Activated CD4-positive, alpha-beta memory T cell treated with anti-CD3 and anti-CD28 coated beads for 36 hours (primary cell): Measurements from ENCODE around the gene PACS1. TPM values are rescaled to one million over a fixed set of nuclear protein-coding genes. Genes with fewer than 3 reads are reported as not detected.

Source experiments
- CTCF ChIA-PET: fragments of 350-600 bp; sonication (Branson Sonifier 250); formaldehyde crosslinking; loops from one replicate; lab custom pipeline; 2021; ENCODE audit warnings: antibody characterized with exemption, inconsistent platforms; lab: Charles Lee
- POLR2A ChIA-PET: fragments of 350-600 bp; sonication (Branson Sonifier 250); formaldehyde crosslinking; loops from one replicate; lab custom pipeline; 2021; ENCODE audit warnings: antibody characterized with exemption; lab: Charles Lee
- DNase-seq: peaks from one replicate; pipeline ENCODE4 v3.0.0-alpha.2; 2020
- H3K27ac Mint-ChIP-seq: one replicate; pipeline ENCODE4 v1.8.0; 2021; ENCODE audit warnings: mixed read lengths
- H3K27me3 Mint-ChIP-seq: one replicate; pipeline ENCODE4 v1.8.0; 2021; ENCODE audit warnings: mixed read lengths
- H3K36me3 Mint-ChIP-seq: one replicate; pipeline ENCODE4 v1.8.0; 2021; ENCODE audit warnings: mixed read lengths
- H3K4me1 Mint-ChIP-seq: one replicate; pipeline ENCODE4 v1.8.0; 2021; ENCODE audit warnings: low read depth, mixed read lengths
- H3K4me3 Mint-ChIP-seq: one replicate; pipeline ENCODE4 v1.8.0; 2021; ENCODE audit warnings: mild to moderate bottlenecking, mixed read lengths
- H3K9me3 Mint-ChIP-seq: one replicate; pipeline ENCODE4 v1.8.0; 2021; ENCODE audit warnings: mixed read lengths
- intact Hi-C: fragments of 100-400 bp; cut with micrococcal nuclease; formaldehyde crosslinking; loops from one replicate; pipeline ENCODE4 v1.15.1; 2023
- total RNA-seq, 2 experiments: library from RNA; stranded (reverse); gene quantifications; one replicate each; pipeline ENCODE4 v1.2.3, GENCODE V29; 2021

Gene PACS1
- total RNA-seq, 2 experiments from 2014 or later = 82.0 to 84.1 TPM

GRCh38 chr11:66221726-66222236 lies 151.7 kb downstream of the PACS1 start:
- ChIA-PET POLR2A (interaction anchor here (0.6 to 2.0 kb wide), 4 partner anchors 38 to 105 kb away, joined by 4 to 9 read pairs (median 5); partner anchors contain the start of gene RAB1B), CTCF (interaction anchor here (0.7 to 3.6 kb wide), 30 partner anchors 8 to 331 kb away, joined by 3 to 19 read pairs (median 5); partner anchors contain the start of genes CCDC85B and YIF1A)
- H3K27ac Mint-ChIP-seq = peak overlapping the region; percentile 100
- peak; percentile 57 for DNase-seq
- intact Hi-C loops = loop anchor here (1.0 kb wide), 2 partner anchors 46 to 61 kb away; no protein-coding TSS in a partner anchor
- peaks cover 28% of the 10 kb centered on the region for H3K36me3 Mint-ChIP-seq
- no peaks in the 10 kb centered on the region for H3K9me3 Mint-ChIP-seq
- peaks cover 21% of the 10 kb centered on the region for H3K4me1 Mint-ChIP-seq
- peak overlapping the region; percentile 25 for H3K4me3 Mint-ChIP-seq
- no peaks in the 10 kb centered on the region for H3K27me3 Mint-ChIP-seq

DNA sequence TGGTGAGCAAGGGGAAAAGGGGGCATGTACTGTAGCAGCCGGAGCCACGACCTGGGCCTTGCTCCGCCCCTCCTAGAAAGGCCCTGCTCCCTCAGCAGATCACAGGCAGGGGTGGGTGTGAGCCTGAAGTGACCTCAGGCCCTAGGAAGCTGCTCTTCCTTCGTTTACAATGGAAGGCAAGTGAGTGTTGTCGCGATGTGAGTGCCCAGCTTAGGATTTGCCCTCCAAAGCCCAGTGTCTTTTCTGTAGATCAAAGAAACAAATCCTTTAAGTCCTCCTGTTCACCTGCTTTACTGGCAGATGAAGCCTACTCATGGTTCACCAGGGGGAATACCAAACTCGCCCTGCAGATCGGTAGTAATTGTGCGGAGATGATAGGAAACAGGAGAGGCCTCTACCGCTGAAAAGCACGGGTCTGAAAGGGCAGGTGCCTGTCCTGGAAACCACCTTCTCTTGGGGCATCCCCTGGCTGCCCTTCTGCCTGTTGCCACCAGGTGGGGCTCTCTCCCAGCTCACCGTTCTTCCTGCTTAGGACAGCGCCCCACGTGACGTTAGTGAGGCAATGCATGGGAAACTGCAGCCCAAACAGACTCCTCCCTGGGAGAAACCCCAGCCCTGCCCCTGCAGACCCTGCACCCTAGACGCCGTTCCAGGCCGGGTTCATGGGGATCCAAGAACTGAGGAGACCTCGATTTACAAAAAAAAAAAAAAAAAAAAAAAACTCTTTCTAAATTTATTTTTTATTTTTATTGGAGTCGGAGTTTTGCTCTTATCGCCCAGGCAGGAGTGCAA lies 152.5 kb downstream of the PACS1 start:
- intact Hi-C loops = loop anchor here (1.0 kb wide), 2 partner anchors 45 to 60 kb away; no protein-coding TSS in a partner anchor
- peak overlapping the region; percentile 47 for H3K4me3 Mint-ChIP-seq
- H3K36me3 Mint-ChIP-seq = peaks cover 28% of the 10 kb centered on the region
- peak; percentile 97 for DNase-seq
- peak overlapping the region; percentile 100 for H3K27ac Mint-ChIP-seq
- POLR2A ChIA-PET = interaction anchor here (0.5 to 2.0 kb wide), 5 partner anchors 45 to 1265 kb away, joined by 3 to 9 read pairs (median 4); partner anchors contain the start of gene RAB1B
- H3K27me3 Mint-ChIP-seq = no peaks in the 10 kb centered on the region
- H3K9me3 Mint-ChIP-seq = no peaks in the 10 kb centered on the region
- H3K4me1 Mint-ChIP-seq = peaks cover 21% of the 10 kb centered on the region
- CTCF ChIA-PET = interaction anchor here (0.7 to 3.6 kb wide), 30 partner anchors 9 to 332 kb away, joined by 3 to 19 read pairs (median 5); partner anchors contain the start of genes CCDC85B and YIF1A

DNA sequence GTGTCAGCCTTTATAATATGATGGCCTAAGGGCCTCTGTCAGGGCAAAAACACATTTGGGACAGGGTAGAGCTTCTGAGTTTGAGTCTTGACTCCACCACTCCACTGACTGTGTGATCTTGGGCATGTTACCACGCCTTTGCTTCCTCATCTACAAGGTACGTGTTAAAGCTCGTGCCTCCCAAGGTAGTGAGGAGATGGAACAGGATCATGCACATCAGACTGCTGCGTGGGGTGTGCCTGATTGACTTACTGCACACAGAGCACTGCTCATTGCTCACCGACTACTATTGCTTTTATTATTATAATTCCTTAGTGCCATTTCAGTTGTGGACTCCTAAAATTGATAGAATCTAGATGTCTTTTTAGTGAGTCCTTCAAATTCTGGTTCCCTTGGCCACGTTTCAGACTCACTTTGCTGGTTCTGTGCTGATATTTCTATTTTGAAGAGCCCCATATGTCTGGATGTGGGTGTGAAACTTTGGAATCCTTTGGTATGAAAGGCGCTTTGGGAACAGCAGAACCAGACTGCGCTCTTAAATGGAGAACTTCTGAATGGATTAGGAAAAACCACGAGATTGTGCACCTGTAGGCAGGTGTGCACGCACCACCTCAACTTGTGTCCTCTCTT lies 154.3 kb downstream of the PACS1 start:
- Mint-ChIP-seq H3K4me1 (peaks cover 21% of the 10 kb centered on the region), H3K27ac (no peak overlapping the region), H3K27me3 (no peaks in the 10 kb centered on the region), H3K4me3 (no peak overlapping the region), H3K9me3 (no peaks in the 10 kb centered on the region), H3K36me3 (peaks cover 23% of the 10 kb centered on the region)
- ChIA-PET POLR2A (no interaction called here), CTCF (interaction anchor here (0.7 to 3.6 kb wide), 3 partner anchors 58 to 65 kb away, joined by 3 to 19 read pairs (median 6); partner anchors contain the start of gene YIF1A)
- intact Hi-C loops = no loop called here
- no peak for DNase-seq

GRCh38 chr11:66225066-66225465 lies 155.0 kb downstream of the PACS1 start:
- CTCF ChIA-PET = interaction anchor here (0.7 to 2.0 kb wide), 3 partner anchors 12 to 64 kb away, joined by 3 to 6 read pairs (median 3); partner anchors contain the start of gene YIF1A
- POLR2A ChIA-PET = no interaction called here
- Mint-ChIP-seq H3K27me3 (no peaks in the 10 kb centered on the region), H3K27ac (no peak overlapping the region), H3K4me3 (no peak overlapping the region), H3K36me3 (peaks cover 26% of the 10 kb centered on the region), H3K4me1 (peaks cover 21% of the 10 kb centered on the region), H3K9me3 (no peaks in the 10 kb centered on the region)
- no peak for DNase-seq
- intact Hi-C loops = no loop called here

- Mint-ChIP-seq H3K4me1 (peaks cover 21% of the 10 kb centered on the region), H3K9me3 (no peaks in the 10 kb centered on the region), H3K27ac (peak overlapping the region; percentile 66), H3K4me3 (no peak overlapping the region), H3K27me3 (no peaks in the 10 kb centered on the region), H3K36me3 (peaks cover 21% of the 10 kb centered on the region)
- no peak for DNase-seq
- CTCF ChIA-PET = interaction anchor here (1.1 kb wide), 1 partner anchor 11 kb away, joined by 3 read pairs; no protein-coding TSS in a partner anchor
- intact Hi-C loops = no loop called here
- POLR2A ChIA-PET = no interaction called here
Measured at GRCh38 chr11:66226101-66226500, 156.0 kb downstream of the PACS1 start.

DNA sequence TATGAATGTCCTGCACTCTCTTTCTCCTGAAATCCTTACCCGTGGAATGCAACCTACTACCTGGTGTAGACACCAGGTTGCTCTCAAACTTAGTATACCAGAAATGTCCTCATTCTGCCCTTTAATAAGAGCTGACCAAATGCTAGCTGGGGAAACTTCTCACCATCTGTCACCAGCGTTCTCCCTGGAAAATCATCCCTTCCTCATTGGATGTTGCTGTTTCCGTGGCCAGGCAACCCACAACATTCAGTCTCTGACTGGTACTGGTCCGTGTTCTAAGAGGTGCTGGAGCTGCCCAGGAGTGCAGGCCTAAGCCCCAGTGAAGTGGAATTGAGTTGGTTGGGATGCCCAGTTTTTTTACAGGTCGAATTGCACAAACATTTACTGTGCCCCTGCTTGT lies 157.6 kb downstream of the PACS1 start:
- Mint-ChIP-seq H3K27me3 (no peaks in the 10 kb centered on the region), H3K36me3 (peaks cover 16% of the 10 kb centered on the region), H3K9me3 (no peaks in the 10 kb centered on the region), H3K4me3 (no peak overlapping the region), H3K27ac (peak overlapping the region; percentile 13), H3K4me1 (peaks cover 9% of the 10 kb centered on the region)
- intact Hi-C loops = no loop called here
- ChIA-PET CTCF (interaction anchor here (0.9 to 1.1 kb wide), 3 partner anchors 42 to 183 kb away, joined by 3 to 4 read pairs (median 3); no protein-coding TSS in a partner anchor), POLR2A (no interaction called here)
- DNase-seq = no peak

- POLR2A ChIA-PET = no interaction called here
- H3K27ac Mint-ChIP-seq = no peak overlapping the region
- no peaks in the 10 kb centered on the region for H3K27me3 Mint-ChIP-seq
- DNase-seq = no peak
- H3K4me3 Mint-ChIP-seq = no peak overlapping the region
- H3K36me3 Mint-ChIP-seq = peaks cover 20% of the 10 kb centered on the region
- peaks cover 7% of the 10 kb centered on the region for H3K4me1 Mint-ChIP-seq
- H3K9me3 Mint-ChIP-seq = no peaks in the 10 kb centered on the region
- intact Hi-C loops = no loop called here
- CTCF ChIA-PET = interaction anchor here (0.9 kb wide), 1 partner anchor 184 kb away, joined by 3 read pairs; no protein-coding TSS in a partner anchor
Measured at GRCh38 chr11:66228521-66228920, 158.4 kb downstream of the PACS1 start.

DNA sequence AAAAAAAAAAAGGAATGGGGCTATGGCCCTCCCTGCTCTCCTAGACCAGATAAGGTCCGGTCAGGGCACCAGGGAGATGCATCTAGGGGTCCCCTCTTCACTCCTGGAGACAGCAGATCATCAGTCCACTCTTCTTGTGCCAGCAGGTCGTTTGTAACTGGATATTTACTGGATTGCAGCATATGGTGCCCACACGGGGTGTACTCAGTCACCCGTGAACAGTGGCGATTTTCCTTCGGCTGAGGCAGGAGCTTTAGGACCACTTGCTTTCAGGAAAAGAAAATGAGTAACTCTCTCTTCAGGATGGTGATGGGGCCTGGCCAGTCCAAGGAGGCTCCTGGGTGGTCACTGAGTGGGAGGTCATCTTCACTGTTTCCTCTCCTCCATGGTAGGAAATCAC lies 160.1 kb downstream of the PACS1 start:
- Mint-ChIP-seq H3K4me1 (peaks cover 7% of the 10 kb centered on the region), H3K27ac (no peak overlapping the region), H3K36me3 (peaks cover 24% of the 10 kb centered on the region), H3K9me3 (no peaks in the 10 kb centered on the region), H3K4me3 (no peak overlapping the region), H3K27me3 (no peaks in the 10 kb centered on the region)
- CTCF ChIA-PET = no interaction called here
- POLR2A ChIA-PET = no interaction called here
- intact Hi-C loops = no loop called here
- DNase-seq = no peak

GRCh38 chr11:66230978-66231377 lies 160.9 kb downstream of the PACS1 start:
- peaks cover 6% of the 10 kb centered on the region for H3K4me1 Mint-ChIP-seq
- POLR2A ChIA-PET = no interaction called here
- CTCF ChIA-PET = no interaction called here

GRCh38 chr11:66231561-66231960 lies 161.5 kb downstream of the PACS1 start:
- intact Hi-C loops = no loop called here
- Mint-ChIP-seq H3K4me1 (peaks cover under 1% of the 10 kb centered on the region), H3K27ac (no peak overlapping the region), H3K27me3 (no peaks in the 10 kb centered on the region), H3K4me3 (no peak overlapping the region), H3K36me3 (peaks cover 31% of the 10 kb centered on the region), H3K9me3 (no peaks in the 10 kb centered on the region)
- no peak for DNase-seq
- ChIA-PET POLR2A (no interaction called here), CTCF (no interaction called here)

More at GRCh38 chr11:66230978-66231377, 160.9 kb downstream of the PACS1 start:
- no peak for DNase-seq
- Mint-ChIP-seq H3K27ac (no peak overlapping the region), H3K4me3 (no peak overlapping the region), H3K9me3 (no peaks in the 10 kb centered on the region), H3K27me3 (no peaks in the 10 kb centered on the region), H3K36me3 (peaks cover 31% of the 10 kb centered on the region)
- intact Hi-C loops = no loop called here

DNA sequence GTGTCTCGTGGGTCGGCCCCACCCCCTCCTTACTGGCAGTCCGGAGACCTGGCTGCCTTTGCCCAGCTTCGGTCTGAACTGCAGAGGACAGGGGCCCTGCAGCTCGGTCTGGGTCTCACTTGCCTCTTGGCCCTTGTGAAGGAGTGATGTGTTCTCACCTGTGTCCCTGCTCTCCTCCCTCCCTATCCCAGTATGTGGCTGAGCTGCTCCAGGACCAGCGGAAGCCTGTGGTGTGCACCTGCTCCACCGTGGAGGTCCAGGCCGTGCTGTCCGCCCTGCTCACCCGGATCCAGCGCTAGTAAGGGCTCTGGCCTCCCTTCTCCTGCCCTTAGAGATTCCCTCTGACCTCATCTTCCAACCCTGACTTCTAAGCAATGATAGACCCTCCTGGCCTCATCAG lies 162.7 kb downstream of the PACS1 start:
- intact Hi-C loops = loop anchor here (1.0 kb wide), 1 partner anchor 22 kb away; no protein-coding TSS in a partner anchor
- Mint-ChIP-seq H3K9me3 (no peaks in the 10 kb centered on the region), H3K27ac (no peak overlapping the region), H3K4me1 (no peaks in the 10 kb centered on the region), H3K4me3 (no peak overlapping the region), H3K36me3 (peaks cover 35% of the 10 kb centered on the region), H3K27me3 (no peaks in the 10 kb centered on the region)
- POLR2A ChIA-PET = no interaction called here
- CTCF ChIA-PET = no interaction called here
- no peak for DNase-seq
